H9 (cell line): Measurements from ENCODE around the gene MADCAM1. TPM values are rescaled to one million over a fixed set of nuclear protein-coding genes. Genes with fewer than 3 reads are reported as not detected.
A peak's percentile ranks its signal among the peaks of the same experiment; 100 is the strongest.

ENCODE experiments used
- DNase-seq: peaks from one replicate; pipeline ENCODE4 v3.0.0-alpha.2; 2017
- H2AFZ ChIP-seq: one replicate; pipeline ENCODE4 v1.6.1; 2013; ENCODE audit warnings: mild to moderate bottlenecking, low read length, control low read depth, moderate library complexity
- H2AK5ac ChIP-seq: 2 replicates; pipeline ENCODE4 v1.6.1; 2013; ENCODE audit warnings: low read length, control low read depth, mixed read lengths; ENCODE audit not compliant: insufficient read length
- H2BK120ac ChIP-seq: one replicate; pipeline ENCODE4 v1.6.1; 2013; ENCODE audit warnings: low read depth, mild to moderate bottlenecking, low read length, control low read depth, inconsistent platforms; ENCODE audit not compliant: poor library complexity, severe bottlenecking
- H2BK12ac ChIP-seq: 2 replicates; pipeline ENCODE4 v1.6.1; 2013; ENCODE audit warnings: low read length, control low read depth, mixed read lengths, low read depth; ENCODE audit not compliant: insufficient read length
- H2BK15ac ChIP-seq: 2 replicates; pipeline ENCODE4 v1.6.1; 2013; ENCODE audit warnings: low read depth, low read length, control low read depth
- H2BK20ac ChIP-seq: one replicate; pipeline ENCODE4 v1.6.1; 2013; ENCODE audit warnings: low read depth, mild to moderate bottlenecking, low read length, control low read depth, inconsistent platforms; ENCODE audit not compliant: poor library complexity, severe bottlenecking
- H2BK5ac ChIP-seq: 2 replicates; pipeline ENCODE4 v1.6.1; 2013; ENCODE audit warnings: low read length, control low read depth, mixed read lengths; ENCODE audit not compliant: insufficient read length
- H3K14ac ChIP-seq: 2 replicates; pipeline ENCODE4 v1.6.1; 2013; ENCODE audit warnings: low read length, control low read depth; ENCODE audit not compliant: insufficient read depth
- H3K18ac ChIP-seq: 2 replicates; pipeline ENCODE4 v1.6.1; 2013; ENCODE audit warnings: low read depth, mild to moderate bottlenecking, mixed read lengths, low read length, control low read depth; ENCODE audit not compliant: insufficient read length
- H3K23ac ChIP-seq: 2 replicates; pipeline ENCODE4 v1.6.1; 2013; ENCODE audit warnings: low read length, control low read depth, mixed read lengths, low read depth; ENCODE audit not compliant: insufficient read length
- H3K23me2 ChIP-seq: 2 replicates; pipeline ENCODE4 v1.6.1; 2013; ENCODE audit warnings: low read depth, mild to moderate bottlenecking, mixed read lengths, low read length, control low read depth; ENCODE audit not compliant: insufficient read length, poor library complexity, severe bottlenecking
- H3K27ac ChIP-seq: 2 replicates; pipeline ENCODE4 v1.5.1; 2013; ENCODE audit warnings: low read length, control low read depth, mixed read lengths, low read depth; ENCODE audit not compliant: insufficient read length
- H3K27me3 ChIP-seq: 2 replicates; pipeline ENCODE4 v1.6.1; 2013; ENCODE audit warnings: low read length, control low read depth, inconsistent platforms; ENCODE audit not compliant: insufficient read depth
- H3K4ac ChIP-seq: 2 replicates; pipeline ENCODE4 v1.6.1; 2013; ENCODE audit warnings: low read depth, mild to moderate bottlenecking, control low read depth, inconsistent platforms, low read length, moderate library complexity
- H3K4me1 ChIP-seq: 2 replicates; pipeline ENCODE4 v1.6.1; 2013; ENCODE audit warnings: low read length, control low read depth, inconsistent platforms; ENCODE audit not compliant: insufficient read depth
- H3K4me2 ChIP-seq: 2 replicates; pipeline ENCODE4 v1.6.1; 2013; ENCODE audit warnings: low read length, control low read depth, mixed read lengths; ENCODE audit not compliant: insufficient read length, insufficient read depth
- H3K56ac ChIP-seq: 2 replicates; pipeline ENCODE4 v1.6.1; 2013; ENCODE audit warnings: low read depth, mild to moderate bottlenecking, mixed read lengths, low read length, control low read depth; ENCODE audit not compliant: insufficient read length
- H3K79me1 ChIP-seq: 2 replicates; pipeline ENCODE4 v1.6.1; 2013; ENCODE audit warnings: low read depth, mild to moderate bottlenecking, moderate library complexity, low read length, control low read depth, inconsistent platforms; ENCODE audit not compliant: insufficient read depth, poor library complexity, severe bottlenecking
- H3K79me2 ChIP-seq: 2 replicates; pipeline ENCODE4 v1.6.1; 2013; ENCODE audit warnings: low read length, control low read depth, inconsistent platforms; ENCODE audit not compliant: insufficient read depth
- H3K9ac ChIP-seq: 2 replicates; pipeline ENCODE4 v1.6.1; 2013; ENCODE audit warnings: low read length, control low read depth, mixed read lengths; ENCODE audit not compliant: insufficient read length; ENCODE audit errors: extremely low read depth
- H3K9me3 ChIP-seq: one replicate; pipeline ENCODE4 v1.6.1; 2013; ENCODE audit warnings: low read depth, low read length, inconsistent platforms; ENCODE audit not compliant: control insufficient read depth
- H3T11ph ChIP-seq: one replicate; pipeline ENCODE4 v1.6.1; 2013; ENCODE audit warnings: mild to moderate bottlenecking, low read length, control low read depth, inconsistent platforms
- H4K20me1 ChIP-seq: one replicate; pipeline ENCODE4 v1.6.1; 2013; ENCODE audit not compliant: control insufficient read depth, insufficient read length, insufficient read depth
- H4K5ac ChIP-seq: 2 replicates; pipeline ENCODE4 v1.6.1; 2013; ENCODE audit warnings: low read depth, mild to moderate bottlenecking, mixed read lengths, low read length, control low read depth; ENCODE audit not compliant: insufficient read length
- H4K8ac ChIP-seq: replicated peaks from 2 replicates; pipeline ENCODE4 v1.6.1; 2013; ENCODE audit warnings: low read length, control low read depth, mixed read lengths, low read depth; ENCODE audit not compliant: insufficient read length
- H4K91ac ChIP-seq: 2 replicates; pipeline ENCODE4 v1.6.1; 2013; ENCODE audit warnings: low read depth, mild to moderate bottlenecking, moderate library complexity, mixed read lengths, low read length, control low read depth; ENCODE audit not compliant: insufficient read length
- H3K27ac Mint-ChIP-seq, 3 experiments: 2 replicates in 2 of 3; 3 replicates in 1 of 3; pipeline ENCODE4 v1.8.0; 2020 to 2021; ENCODE audit warnings: mixed read lengths in 3 of 3, mild to moderate bottlenecking in 1 of 3, moderate library complexity in 1 of 3
- H3K27me3 Mint-ChIP-seq: 2 replicates; pipeline ENCODE4 v1.8.0; 2021; ENCODE audit warnings: low read depth, mild to moderate bottlenecking, moderate library complexity, mixed read lengths
- H3K36me3 Mint-ChIP-seq, 3 experiments: 2 replicates in 2 of 3; 3 replicates in 1 of 3; pipeline ENCODE4 v1.8.0; 2020 to 2021; ENCODE audit warnings: low read depth in 3 of 3, mixed read lengths in 3 of 3; ENCODE audit not compliant: insufficient read depth in 1 of 3
- H3K4me1 Mint-ChIP-seq, 2 experiments: 2 replicates each; pipeline ENCODE4 v1.8.0; 2020; ENCODE audit warnings: mixed read lengths in 2 of 2
- H3K4me3 Mint-ChIP-seq, 2 experiments: 2 replicates in 1 of 2; 3 replicates in 1 of 2; pipeline ENCODE4 v1.8.0; 2020 to 2021; ENCODE audit warnings: mild to moderate bottlenecking in 2 of 2, mixed read lengths in 2 of 2, moderate library complexity in 1 of 2
- H3K9me3 Mint-ChIP-seq, 2 experiments: 2 replicates in 1 of 2; 3 replicates in 1 of 2; pipeline ENCODE4 v1.8.0; 2020; ENCODE audit warnings: mild to moderate bottlenecking in 2 of 2, mixed read lengths in 2 of 2, moderate library complexity in 1 of 2
- CTCF ChIP-seq: fragments of 200-600 bp; sonication (generic); conservative IDR thresholded peaks from 3 replicates; pipeline ENCODE4 v1.8.0; 2021; ENCODE audit warnings: antibody characterized with exemption, mild to moderate bottlenecking
- WGBS: extraction: QIAGEN DNeasy Blood & Tissue Kit; methylation state at CpG from one replicate; pipeline ENCODE4 v1.1.7; 2013; ENCODE audit warnings: missing lambda C conversion rate, low lambda C conversion rate, mixed read lengths; ENCODE audit not compliant: insufficient read length; ENCODE audit errors: extremely low coverage; 5-methylcytosine and 5-hydroxymethylcytosine counted together
- total RNA-seq: library from RNA; stranded (reverse); gene quantifications from 2 replicates; pipeline ENCODE4 v1.2.1, GENCODE V29; 2021

The MADCAM1 gene
- total RNA-seq, 1 experiment from 2014 or later = 1.2 TPM

DNA sequence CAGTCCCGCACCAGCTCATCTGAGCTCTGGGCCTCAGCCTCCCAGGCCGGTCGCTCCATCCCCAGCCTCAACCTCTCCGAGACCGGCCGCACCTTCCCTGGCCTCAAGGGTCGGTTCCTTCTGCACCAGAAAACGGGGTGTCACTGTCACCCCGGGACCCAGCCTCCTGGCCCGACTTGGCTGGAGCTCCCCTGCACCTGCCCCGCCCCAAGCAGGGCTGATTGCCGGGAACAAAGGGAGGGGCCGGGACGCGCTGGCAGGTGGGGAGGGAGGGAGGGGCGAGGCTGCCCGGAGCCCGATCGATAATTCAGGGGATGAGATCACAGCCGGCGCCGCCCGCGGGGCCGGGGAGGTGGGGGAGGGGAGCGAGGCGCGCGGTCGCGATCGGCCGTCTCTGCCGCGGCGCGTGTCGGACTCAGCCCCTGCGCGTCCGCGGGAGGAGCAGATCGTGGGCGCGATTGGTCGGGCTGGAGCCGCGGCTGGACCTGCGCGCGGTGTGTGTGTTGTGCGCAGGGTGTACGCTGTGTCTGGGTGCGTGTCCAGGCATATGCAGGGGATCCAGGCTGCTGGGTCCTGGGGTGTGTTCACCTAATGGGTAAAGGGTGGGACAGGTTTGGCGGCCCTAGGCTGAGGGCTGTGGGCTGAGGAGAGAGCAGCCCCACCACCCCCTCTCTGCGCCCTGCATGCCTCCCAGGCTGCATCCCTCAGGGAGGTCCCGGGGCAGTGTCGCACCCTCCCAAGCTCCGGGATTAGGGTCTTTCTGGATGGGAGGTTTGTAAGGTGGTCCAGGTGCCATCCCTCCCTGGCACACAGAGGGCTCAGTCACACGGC lies 34.4 kb upstream of the MADCAM1 start:
- no peak overlapping the region for H3K56ac ChIP-seq
- H3K23me2 ChIP-seq = peaks cover 10% of the 10 kb centered on the region
- H3T11ph ChIP-seq = no peak overlapping the region
- no peak overlapping the region for H2AK5ac ChIP-seq
- H3K14ac ChIP-seq = no peak overlapping the region; the same call in 1 of the 2 replicates
- no peaks in the 10 kb centered on the region; the same call in 1 of the 2 replicates for H3K27me3 ChIP-seq
- H2BK20ac ChIP-seq = no peak overlapping the region
- H3K9me3 ChIP-seq = no peaks in the 10 kb centered on the region
- no peak overlapping the region for H2BK120ac ChIP-seq
- no peak overlapping the region for H4K91ac ChIP-seq
- peak overlapping the region; percentile 58 for H3K4me2 ChIP-seq
- H3K79me2 ChIP-seq = no peaks in the 10 kb centered on the region
- H3K27ac ChIP-seq = no peak overlapping the region
- Mint-ChIP-seq H3K27ac (no peak overlapping the region), H3K36me3 (peaks cover 0 to 2% (median 0%) of the 10 kb centered on the region in 3 experiments; a peak in 1 of 7 replicates), H3K4me1 (peaks cover 4 to 7% of the 10 kb centered on the region in 2 experiments; a peak in 3 of 4 replicates), H3K9me3 (peaks cover 0 to 10% of the 10 kb centered on the region in 2 experiments; a peak in 2 of 5 replicates), H3K27me3 (peaks cover 35% of the 10 kb centered on the region), H3K4me3 (peak overlapping the region; percentile 66 to 79)
- H3K23ac ChIP-seq = no peak overlapping the region
- no peak overlapping the region for H2AFZ ChIP-seq
- H2BK5ac ChIP-seq = no peak overlapping the region
- no CpG with 5 or more reads among the region's 60 CpGs for WGBS
- DNase-seq = peak; percentile 73
- no peaks in the 10 kb centered on the region for H4K20me1 ChIP-seq
- no peak overlapping the region for H2BK12ac ChIP-seq
- no peak overlapping the region for H3K9ac ChIP-seq
- no peak overlapping the region for H4K5ac ChIP-seq
- no peak overlapping the region for H2BK15ac ChIP-seq
- no peak overlapping the region for H4K8ac ChIP-seq
- H3K4ac ChIP-seq = no peak overlapping the region
- H3K18ac ChIP-seq = no peak overlapping the region
- no peaks in the 10 kb centered on the region for H3K4me1 ChIP-seq
- H3K79me1 ChIP-seq = no peaks in the 10 kb centered on the region
- no peak for TF ChIP-seq CTCF
